Neural cell (in vitro differentiated cells): ENCODE results near the gene C17orf113. TPM values are rescaled to one million over a fixed set of nuclear protein-coding genes. Genes with fewer than 3 reads are reported as not detected.

Source experiments
- H2AFZ ChIP-seq: fragments of 200-600, 300-800 bp; sonication (generic), shearing (Covaris generic); 2 replicates; pipeline ENCODE4 v1.6.0; 2014; ENCODE audit warnings: low read depth, mild to moderate bottlenecking, antibody characterized with exemption, low read length, moderate library complexity
- H3F3A ChIP-seq: fragments of 200-600 bp; shearing (Covaris generic); 2 replicates; pipeline ENCODE4 v1.6.1; 2016; ENCODE audit warnings: mild to moderate bottlenecking, moderate library complexity, mixed read lengths, antibody characterized with exemption, low read length; ENCODE audit not compliant: insufficient read depth, poor library complexity, severe bottlenecking
- H3K27ac ChIP-seq: fragments of 200-600, 300-800 bp; sonication (generic), shearing (Covaris generic); 2 replicates; pipeline ENCODE4 v1.5.1; 2014; ENCODE audit warnings: mild to moderate bottlenecking, low read length, moderate library complexity
- H3K27me3 ChIP-seq: fragments of 300-800, 200-600 bp; sonication (generic), shearing (Covaris generic); 2 replicates; pipeline ENCODE4 v1.6.0; 2014; ENCODE audit warnings: mild to moderate bottlenecking, low read depth, low read length, moderate library complexity; ENCODE audit not compliant: insufficient read depth
- H3K36me3 ChIP-seq: fragments of 300-800, 200-600 bp; sonication (generic), shearing (Covaris generic); 2 replicates; pipeline ENCODE4 v1.5.1; 2014; ENCODE audit warnings: mild to moderate bottlenecking, antibody characterized with exemption, low read length, moderate library complexity; ENCODE audit not compliant: insufficient read depth
- H3K4me2 ChIP-seq: fragments of 300-800, 200-600 bp; sonication (generic), shearing (Covaris generic); 2 replicates; pipeline ENCODE4 v1.6.0; 2014; ENCODE audit warnings: mild to moderate bottlenecking, low read length
- H3K4me3 ChIP-seq: fragments of 300-800, 200-600 bp; sonication (generic), shearing (Covaris generic); 2 replicates; pipeline ENCODE4 v1.5.1; 2014; ENCODE audit warnings: mild to moderate bottlenecking, low read length, moderate library complexity
- H3K79me2 ChIP-seq: fragments of 200-600 bp; shearing (Covaris generic); replicated peaks from 2 replicates; pipeline ENCODE4 v1.6.0; 2014; ENCODE audit warnings: mild to moderate bottlenecking, low read length, moderate library complexity; ENCODE audit not compliant: insufficient read depth
- H3K9ac ChIP-seq: fragments of 300-800, 200-600 bp; sonication (generic), shearing (Covaris generic); 2 replicates; pipeline ENCODE4 v1.6.1; 2016; ENCODE audit warnings: mild to moderate bottlenecking, low read length, mixed read lengths
- H3K9me2 ChIP-seq: fragments of 200-600 bp; shearing (Covaris generic); 2 replicates; pipeline ENCODE4 v1.6.1; 2016; ENCODE audit warnings: mild to moderate bottlenecking, low read length, mixed read lengths; ENCODE audit not compliant: insufficient read depth
- H3K9me3 ChIP-seq: fragments of 200-600, 300-800 bp; sonication (generic), shearing (Covaris generic); 2 replicates; pipeline ENCODE4 v1.6.1; 2016; ENCODE audit warnings: mild to moderate bottlenecking, mixed run types, low read length, moderate library complexity, mixed read lengths
- H4K20me1 ChIP-seq: fragments of 200-600 bp; shearing (Covaris generic); 2 replicates; pipeline ENCODE4 v1.6.1; 2016; ENCODE audit warnings: mild to moderate bottlenecking, mixed run types; ENCODE audit not compliant: insufficient read depth
- EP300 ChIP-seq: fragments of 450-650 bp; conservative IDR thresholded peaks from 2 replicates; pipeline ENCODE4 v1.6.1; 2014; ENCODE audit warnings: antibody characterized with exemption, mild to moderate bottlenecking, moderate library complexity; ENCODE audit not compliant: poor library complexity, severe bottlenecking
- EZH2 ChIP-seq: fragments of 200-600, 300-800 bp; shearing (Covaris generic), sonication (generic); IDR thresholded peaks from 2 replicates; pipeline ENCODE4 v1.6.1; 2014; ENCODE audit warnings: antibody characterized with exemption, low read length, borderline replicate concordance, mild to moderate bottlenecking; ENCODE audit not compliant: insufficient read depth, poor library complexity, severe bottlenecking
- MXI1 ChIP-seq: fragments of 450-650 bp; conservative IDR thresholded peaks from 2 replicates; pipeline ENCODE4 v1.6.1; 2014; ENCODE audit warnings: antibody characterized with exemption, mild to moderate bottlenecking; ENCODE audit not compliant: poor library complexity, severe bottlenecking
- POLR2AphosphoS5 ChIP-seq: IDR thresholded peaks from 2 replicates; pipeline ENCODE4 v1.6.1; 2012
- RAD21 ChIP-seq: fragments of 450-650 bp; conservative IDR thresholded peaks from 2 replicates; pipeline ENCODE4 v1.6.1; 2014; ENCODE audit warnings: antibody characterized with exemption, mild to moderate bottlenecking, moderate library complexity
- SMC3 ChIP-seq: fragments of 450-650 bp; conservative IDR thresholded peaks from 2 replicates; pipeline ENCODE4 v1.6.1; 2014; ENCODE audit warnings: antibody characterized with exemption, mild to moderate bottlenecking, moderate library complexity; ENCODE audit not compliant: poor library complexity
- TAF1 ChIP-seq: IDR thresholded peaks from 2 replicates; pipeline ENCODE4 v1.6.1; 2012; ENCODE audit warnings: low read depth
- polyA plus RNA-seq: library from polyadenylated mRNA; depleted of rRNA; stranded (reverse); fragments of >200 nt; gene quantifications from 2 replicates; pipeline ENCODE4 v1.2.3, GENCODE V29; 2014
- TF ChIP-seq, protein P1 (sequence below): fragments of 450-650 bp; IDR thresholded peaks from 2 replicates; pipeline ENCODE4 v1.5.1; 2014; ENCODE audit warnings: antibody characterized with exemption, mild to moderate bottlenecking, moderate library complexity; ENCODE audit not compliant: poor library complexity, severe bottlenecking
- TF ChIP-seq, protein P2 (sequence below): IDR thresholded peaks from 2 replicates; pipeline ENCODE4 v1.6.1; 2012; ENCODE audit warnings: borderline replicate concordance

The C17orf113 gene
- polyA plus RNA-seq, 1 donor from 2014 or later = 5.2 TPM

- H3K36me3 ChIP-seq = no peaks in the 10 kb centered on the region
- H3F3A ChIP-seq = no peaks in the 10 kb centered on the region
- H3K27me3 ChIP-seq = peaks cover 4% of the 10 kb centered on the region
- H3K9me3 ChIP-seq = no peaks in the 10 kb centered on the region
- no peak overlapping the region for H3K27ac ChIP-seq
- no peak overlapping the region for H2AFZ ChIP-seq
- H4K20me1 ChIP-seq = no peaks in the 10 kb centered on the region
- no peak overlapping the region for H3K9ac ChIP-seq
- no peak overlapping the region for H3K4me3 ChIP-seq
- no peak overlapping the region for H3K4me2 ChIP-seq
- H3K9me2 ChIP-seq = no peaks in the 10 kb centered on the region
- no peaks in the 10 kb centered on the region for H3K79me2 ChIP-seq
- no peak for TF ChIP-seq SMC3
- no peak for TF ChIP-seq RAD21
- TF ChIP-seq, protein P1, sequence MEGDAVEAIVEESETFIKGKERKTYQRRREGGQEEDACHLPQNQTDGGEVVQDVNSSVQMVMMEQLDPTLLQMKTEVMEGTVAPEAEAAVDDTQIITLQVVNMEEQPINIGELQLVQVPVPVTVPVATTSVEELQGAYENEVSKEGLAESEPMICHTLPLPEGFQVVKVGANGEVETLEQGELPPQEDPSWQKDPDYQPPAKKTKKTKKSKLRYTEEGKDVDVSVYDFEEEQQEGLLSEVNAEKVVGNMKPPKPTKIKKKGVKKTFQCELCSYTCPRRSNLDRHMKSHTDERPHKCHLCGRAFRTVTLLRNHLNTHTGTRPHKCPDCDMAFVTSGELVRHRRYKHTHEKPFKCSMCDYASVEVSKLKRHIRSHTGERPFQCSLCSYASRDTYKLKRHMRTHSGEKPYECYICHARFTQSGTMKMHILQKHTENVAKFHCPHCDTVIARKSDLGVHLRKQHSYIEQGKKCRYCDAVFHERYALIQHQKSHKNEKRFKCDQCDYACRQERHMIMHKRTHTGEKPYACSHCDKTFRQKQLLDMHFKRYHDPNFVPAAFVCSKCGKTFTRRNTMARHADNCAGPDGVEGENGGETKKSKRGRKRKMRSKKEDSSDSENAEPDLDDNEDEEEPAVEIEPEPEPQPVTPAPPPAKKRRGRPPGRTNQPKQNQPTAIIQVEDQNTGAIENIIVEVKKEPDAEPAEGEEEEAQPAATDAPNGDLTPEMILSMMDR = no peak
- TF ChIP-seq POLR2AphosphoS5 = no peak
- no peak for TF ChIP-seq EP300
- no peak for TF ChIP-seq TAF1
These were observed 7.7 kb upstream of the C17orf113 start for GRCh38 chr17:42058063-42058462.

DNA sequence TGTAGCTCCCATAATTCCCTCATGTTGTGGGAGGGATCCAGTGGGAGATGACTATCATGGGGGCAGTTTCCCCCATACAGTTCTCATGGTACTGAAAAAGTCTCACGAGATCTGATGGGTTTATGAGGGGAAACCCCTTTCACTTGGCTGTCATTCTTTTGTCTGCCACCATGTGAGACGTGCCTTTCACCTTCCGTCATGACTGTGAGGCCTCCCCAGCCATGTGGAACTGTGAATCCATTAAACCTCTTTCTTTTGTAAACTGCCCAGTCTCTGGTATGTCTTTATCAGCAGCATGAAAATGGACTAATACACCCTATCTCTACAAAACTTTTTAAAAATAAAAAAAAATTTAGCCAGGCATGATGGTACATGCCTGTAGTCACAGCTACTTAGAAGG is 6.2 kb upstream of the C17orf113 start:
- H4K20me1 ChIP-seq = no peaks in the 10 kb centered on the region
- H3K79me2 ChIP-seq = no peaks in the 10 kb centered on the region
- H2AFZ ChIP-seq = no peak overlapping the region
- peaks cover 4% of the 10 kb centered on the region for H3K27me3 ChIP-seq
- H3K36me3 ChIP-seq = no peaks in the 10 kb centered on the region
- H3F3A ChIP-seq = no peaks in the 10 kb centered on the region
- H3K27ac ChIP-seq = no peak overlapping the region
- H3K4me3 ChIP-seq = no peak overlapping the region
- no peak for TF ChIP-seq RAD21
- TF ChIP-seq MXI1 = no peak
- TF ChIP-seq SMC3 = no peak
- TF ChIP-seq, protein P2, sequence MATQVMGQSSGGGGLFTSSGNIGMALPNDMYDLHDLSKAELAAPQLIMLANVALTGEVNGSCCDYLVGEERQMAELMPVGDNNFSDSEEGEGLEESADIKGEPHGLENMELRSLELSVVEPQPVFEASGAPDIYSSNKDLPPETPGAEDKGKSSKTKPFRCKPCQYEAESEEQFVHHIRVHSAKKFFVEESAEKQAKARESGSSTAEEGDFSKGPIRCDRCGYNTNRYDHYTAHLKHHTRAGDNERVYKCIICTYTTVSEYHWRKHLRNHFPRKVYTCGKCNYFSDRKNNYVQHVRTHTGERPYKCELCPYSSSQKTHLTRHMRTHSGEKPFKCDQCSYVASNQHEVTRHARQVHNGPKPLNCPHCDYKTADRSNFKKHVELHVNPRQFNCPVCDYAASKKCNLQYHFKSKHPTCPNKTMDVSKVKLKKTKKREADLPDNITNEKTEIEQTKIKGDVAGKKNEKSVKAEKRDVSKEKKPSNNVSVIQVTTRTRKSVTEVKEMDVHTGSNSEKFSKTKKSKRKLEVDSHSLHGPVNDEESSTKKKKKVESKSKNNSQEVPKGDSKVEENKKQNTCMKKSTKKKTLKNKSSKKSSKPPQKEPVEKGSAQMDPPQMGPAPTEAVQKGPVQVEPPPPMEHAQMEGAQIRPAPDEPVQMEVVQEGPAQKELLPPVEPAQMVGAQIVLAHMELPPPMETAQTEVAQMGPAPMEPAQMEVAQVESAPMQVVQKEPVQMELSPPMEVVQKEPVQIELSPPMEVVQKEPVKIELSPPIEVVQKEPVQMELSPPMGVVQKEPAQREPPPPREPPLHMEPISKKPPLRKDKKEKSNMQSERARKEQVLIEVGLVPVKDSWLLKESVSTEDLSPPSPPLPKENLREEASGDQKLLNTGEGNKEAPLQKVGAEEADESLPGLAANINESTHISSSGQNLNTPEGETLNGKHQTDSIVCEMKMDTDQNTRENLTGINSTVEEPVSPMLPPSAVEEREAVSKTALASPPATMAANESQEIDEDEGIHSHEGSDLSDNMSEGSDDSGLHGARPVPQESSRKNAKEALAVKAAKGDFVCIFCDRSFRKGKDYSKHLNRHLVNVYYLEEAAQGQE = no peak
- no peak overlapping the region for H3K9ac ChIP-seq
- H3K9me3 ChIP-seq = no peaks in the 10 kb centered on the region
- H3K9me2 ChIP-seq = no peaks in the 10 kb centered on the region
- no peak overlapping the region for H3K4me2 ChIP-seq

DNA sequence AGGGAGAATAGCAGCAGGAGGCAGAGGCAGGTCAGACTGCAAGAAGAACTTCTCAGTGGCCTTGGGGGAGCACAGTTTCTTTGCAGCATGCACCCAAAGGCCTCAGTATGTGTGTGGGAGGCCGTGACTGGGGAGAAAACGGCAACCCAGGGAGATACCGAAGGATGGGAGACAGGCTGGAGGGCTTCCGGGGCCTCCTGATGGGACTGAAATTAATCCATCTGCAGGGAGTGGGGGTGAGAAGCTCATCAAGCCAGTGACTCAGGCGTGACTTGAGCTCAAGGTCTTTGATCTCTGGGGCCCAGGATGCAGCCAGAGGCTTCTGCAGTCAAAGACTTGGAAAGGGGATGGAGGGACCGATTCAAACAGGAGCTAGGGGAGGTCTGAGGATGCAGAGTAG is 5.1 kb upstream of the C17orf113 start:
- H3K4me3 ChIP-seq = no peak overlapping the region
- H3K9ac ChIP-seq = no peak overlapping the region
- H3F3A ChIP-seq = no peaks in the 10 kb centered on the region
- H3K9me2 ChIP-seq = no peaks in the 10 kb centered on the region
- H3K79me2 ChIP-seq = no peaks in the 10 kb centered on the region
- H4K20me1 ChIP-seq = no peaks in the 10 kb centered on the region
- H3K27me3 ChIP-seq = peaks cover 7% of the 10 kb centered on the region
- H3K4me2 ChIP-seq = no peak overlapping the region
- H3K9me3 ChIP-seq = no peaks in the 10 kb centered on the region
- no peak overlapping the region for H3K27ac ChIP-seq
- no peaks in the 10 kb centered on the region for H3K36me3 ChIP-seq
- no peak overlapping the region for H2AFZ ChIP-seq
- TF ChIP-seq RAD21 (no peak), EZH2 (no peak), TAF1 (no peak), SMC3 (no peak), POLR2AphosphoS5 (no peak), MXI1 (no peak), EP300 (no peak)
- TF ChIP-seq, protein P1 = no peak
- TF ChIP-seq, protein P2 = no peak
